Measurements from ENCODE around the gene RAB18. TPM values are rescaled to one million over a fixed set of nuclear protein-coding genes. Genes with fewer than 3 reads are reported as not detected.
A peak's percentile ranks its signal among the peaks of the same experiment; 100 is the strongest.

RAB18 gene
- total RNA-seq, 2 donors from 2014 or later: 31.1 to 50.4 TPM

GRCh38 chr10:27547482-27547881 is 43.4 kb downstream of the RAB18 start:
- no peaks in the 10 kb centered on the region for H3K27me3 ChIP-seq
- H3K36me3 ChIP-seq: peaks cover 18% of the 10 kb centered on the region
- H3K9me3 ChIP-seq: no peaks in the 10 kb centered on the region
- no peak for TF ChIP-seq CTCF (IDR thresholded peaks at IDR 0.05)
- no peak overlapping the region for H3K4me3 ChIP-seq
- no peak overlapping the region for H3K27ac ChIP-seq
- H3K4me1 ChIP-seq: no peaks in the 10 kb centered on the region
- no peak for DNase-seq (ENCODE audit: low spot score)

GRCh38 chr10:27550823-27551222 is 46.7 kb downstream of the RAB18 start:
- no peak for DNase-seq (ENCODE audit: low spot score)
- Histone ChIP-seq H3K4me1 (no peaks in the 10 kb centered on the region), H3K27me3 (no peaks in the 10 kb centered on the region), H3K9me3 (no peaks in the 10 kb centered on the region), H3K36me3 (peaks cover 3% of the 10 kb centered on the region), H3K27ac (no peak overlapping the region), H3K4me3 (no peak overlapping the region)
- TF ChIP-seq CTCF (IDR thresholded peaks at IDR 0.05): no peak

GRCh38 chr10:27558612-27559020 is 54.5 kb downstream of the RAB18 start:
- Histone ChIP-seq H3K27me3 (no peaks in the 10 kb centered on the region), H3K4me3 (no peak overlapping the region), H3K4me1 (no peaks in the 10 kb centered on the region), H3K36me3 (no peaks in the 10 kb centered on the region), H3K9me3 (no peaks in the 10 kb centered on the region), H3K27ac (no peak overlapping the region)
- TF ChIP-seq CTCF (IDR thresholded peaks at IDR 0.05): peak in 1 of 2 donors; percentile 75
- no peak for DNase-seq (ENCODE audit: low spot score)

GRCh38 chr10:27561334-27561733 is 57.2 kb downstream of the RAB18 start:
- Histone ChIP-seq H3K4me1 (no peaks in the 10 kb centered on the region), H3K27me3 (no peaks in the 10 kb centered on the region), H3K9me3 (no peaks in the 10 kb centered on the region), H3K27ac (no peak overlapping the region), H3K36me3 (no peaks in the 10 kb centered on the region), H3K4me3 (no peak overlapping the region)
- no peak for TF ChIP-seq CTCF (IDR thresholded peaks at IDR 0.05)
- no peak for DNase-seq (ENCODE audit: low spot score)

GRCh38 chr10:27564398-27564797 is 60.3 kb downstream of the RAB18 start:
- Histone ChIP-seq H3K4me1 (no peaks in the 10 kb centered on the region), H3K27ac (no peak overlapping the region), H3K36me3 (no peaks in the 10 kb centered on the region), H3K4me3 (no peak overlapping the region), H3K27me3 (no peaks in the 10 kb centered on the region), H3K9me3 (no peaks in the 10 kb centered on the region)
- no peak for TF ChIP-seq CTCF (IDR thresholded peaks at IDR 0.05)
- DNase-seq (ENCODE audit: low spot score): no peak

GRCh38 chr10:27564880-27565279 is 60.8 kb downstream of the RAB18 start:
- TF ChIP-seq CTCF (IDR thresholded peaks at IDR 0.05): no peak
- no peaks in the 10 kb centered on the region for H3K36me3 ChIP-seq

More at GRCh38 chr10:27564880-27565279, 60.8 kb downstream of the RAB18 start:
- Histone ChIP-seq H3K27me3 (no peaks in the 10 kb centered on the region), H3K4me3 (no peak overlapping the region), H3K27ac (no peak overlapping the region), H3K4me1 (no peaks in the 10 kb centered on the region), H3K9me3 (no peaks in the 10 kb centered on the region)
- no peak for DNase-seq (ENCODE audit: low spot score)
